HTR-8/SVneo (cell line): ENCODE measurements around the gene C1QL4.

Experiments
- DNase-seq: peaks from one replicate; pipeline ENCODE4 v3.0.0; 2011; ENCODE audit warnings: low spot score, mixed read lengths; ENCODE audit not compliant: insufficient read length
- FAIRE-seq: peaks from 2 replicates; lab custom pipeline; 2011; peaks lifted over from hg19 to GRCh38; lab: Jason Lieb, UNC

The C1QL4 gene

DNA sequence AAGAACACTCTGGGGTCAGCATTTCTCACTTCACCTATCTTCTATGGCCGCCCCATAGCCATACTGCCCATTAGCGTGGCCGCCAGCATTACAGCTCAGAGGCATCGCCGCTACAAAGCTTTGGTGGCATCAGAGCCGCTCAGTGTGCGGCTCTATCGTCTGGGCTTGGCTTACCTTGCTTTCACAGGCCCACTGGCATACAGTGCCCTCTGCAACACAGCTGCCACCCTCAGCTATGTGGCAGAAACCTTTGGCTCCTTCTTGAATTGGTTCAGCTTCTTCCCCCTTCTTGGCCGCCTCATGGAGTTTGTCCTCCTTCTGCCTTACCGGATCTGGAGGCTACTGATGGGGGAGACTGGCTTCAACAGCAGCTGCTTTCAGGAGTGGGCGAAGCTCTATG, 12.3 kb upstream of the C1QL4 start:
- DNase-seq (no peak), FAIRE-seq (no peak)

DNA sequence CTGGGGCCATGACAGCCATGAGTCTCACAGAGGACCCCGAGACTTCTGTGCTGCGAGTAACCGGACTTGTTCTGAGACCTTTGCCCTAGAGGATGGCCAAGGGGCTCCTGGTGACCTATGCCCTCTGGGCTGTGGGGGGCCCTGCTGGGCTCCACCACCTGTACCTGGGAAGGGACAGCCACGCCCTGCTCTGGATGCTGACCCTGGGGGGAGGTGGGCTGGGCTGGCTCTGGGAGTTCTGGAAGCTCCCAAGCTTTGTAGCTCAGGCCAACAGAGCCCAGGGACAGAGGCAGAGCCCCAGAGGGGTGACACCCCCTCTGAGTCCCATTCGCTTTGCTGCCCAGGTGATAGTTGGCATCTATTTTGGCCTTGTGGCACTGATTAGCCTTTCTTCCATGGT, 11.8 kb upstream of the C1QL4 start:
- no peak for DNase-seq
- no peak for FAIRE-seq

DNA sequence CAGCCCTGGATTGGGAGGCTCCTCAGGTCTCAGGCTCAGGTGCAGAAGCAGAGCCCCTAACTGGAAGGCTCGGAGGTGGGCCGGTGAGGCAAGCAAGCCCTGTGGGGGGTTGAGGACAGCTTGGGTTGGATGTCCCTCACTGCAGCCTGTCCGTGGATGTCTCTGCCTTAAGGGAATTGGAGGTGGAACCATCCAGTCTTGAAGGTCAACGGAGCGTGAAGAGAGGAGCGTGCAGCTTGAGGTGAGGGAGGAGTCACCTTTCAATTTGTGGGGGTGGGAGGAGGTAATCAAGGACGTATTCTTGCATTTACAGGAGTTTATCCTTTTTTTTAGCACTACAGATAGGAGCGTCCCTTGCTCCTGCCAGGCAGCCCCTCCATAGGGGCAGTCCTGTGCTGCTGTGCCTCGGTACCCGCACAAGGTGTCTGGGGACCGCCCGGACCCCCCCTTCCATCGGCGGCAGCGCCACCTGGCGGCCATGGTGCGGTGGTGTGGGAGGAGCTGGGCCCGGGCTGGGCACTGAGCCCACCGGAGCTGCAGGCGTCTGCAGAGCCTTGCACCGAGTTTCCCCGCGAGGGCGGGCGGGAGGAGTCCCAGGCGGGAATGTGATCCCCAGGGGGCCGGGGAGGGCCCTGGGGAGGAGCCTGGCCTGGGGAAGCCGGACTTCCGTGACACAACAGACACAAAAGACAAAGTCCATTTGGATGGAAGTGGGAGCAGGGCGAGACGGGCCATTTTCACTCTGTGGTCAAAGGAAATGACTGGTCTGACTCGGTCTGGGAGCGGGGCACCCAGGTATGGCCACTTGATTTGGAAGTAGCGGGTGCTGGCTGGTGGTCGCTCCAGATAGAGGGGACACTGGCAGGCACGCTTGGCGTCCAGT, 10.6 kb upstream of the C1QL4 start:
- DNase-seq: peak; percentile 98
- peak; percentile 83 for FAIRE-seq

DNA sequence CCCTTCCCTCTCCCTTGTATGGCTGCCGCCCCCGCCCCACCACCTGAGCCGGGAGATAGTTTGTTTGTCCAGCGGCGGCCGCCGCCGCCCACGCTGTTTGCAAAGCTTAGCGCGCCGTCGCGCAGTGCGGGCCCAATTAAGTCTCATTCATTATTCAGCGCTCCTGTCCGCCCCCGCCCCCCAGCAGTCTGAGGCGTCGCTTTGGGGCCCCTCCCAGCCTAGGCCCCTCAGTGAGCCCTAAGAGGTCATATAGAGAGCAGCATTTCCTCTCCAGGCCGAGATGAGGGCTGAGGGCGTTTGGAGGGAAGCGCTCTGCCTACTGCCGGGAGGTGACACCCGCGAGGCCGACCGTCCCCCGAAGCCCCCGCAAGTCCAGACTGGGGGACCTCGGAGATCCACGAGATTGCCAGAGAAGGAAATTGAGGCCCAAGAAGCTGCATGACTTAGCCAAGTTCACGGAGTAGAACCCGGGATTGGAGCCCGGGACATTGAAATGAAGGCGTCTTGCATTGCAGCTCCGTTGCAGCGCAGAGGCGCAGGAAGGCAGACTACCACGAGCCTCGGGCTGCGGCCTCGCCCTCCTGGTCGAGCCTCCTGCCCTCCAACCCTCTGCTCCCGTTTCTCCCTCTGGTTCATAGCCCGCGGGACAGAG, 9.8 kb upstream of the C1QL4 start, which contains the start of gene DNAJC22:
DNAJC22 (plus strand) TSS at position 230 of the 652 bp plus-strand sequence. CDS start 1,985 bp downstream, outside the sequence.
- FAIRE-seq (no peak), DNase-seq (no peak)

DNA sequence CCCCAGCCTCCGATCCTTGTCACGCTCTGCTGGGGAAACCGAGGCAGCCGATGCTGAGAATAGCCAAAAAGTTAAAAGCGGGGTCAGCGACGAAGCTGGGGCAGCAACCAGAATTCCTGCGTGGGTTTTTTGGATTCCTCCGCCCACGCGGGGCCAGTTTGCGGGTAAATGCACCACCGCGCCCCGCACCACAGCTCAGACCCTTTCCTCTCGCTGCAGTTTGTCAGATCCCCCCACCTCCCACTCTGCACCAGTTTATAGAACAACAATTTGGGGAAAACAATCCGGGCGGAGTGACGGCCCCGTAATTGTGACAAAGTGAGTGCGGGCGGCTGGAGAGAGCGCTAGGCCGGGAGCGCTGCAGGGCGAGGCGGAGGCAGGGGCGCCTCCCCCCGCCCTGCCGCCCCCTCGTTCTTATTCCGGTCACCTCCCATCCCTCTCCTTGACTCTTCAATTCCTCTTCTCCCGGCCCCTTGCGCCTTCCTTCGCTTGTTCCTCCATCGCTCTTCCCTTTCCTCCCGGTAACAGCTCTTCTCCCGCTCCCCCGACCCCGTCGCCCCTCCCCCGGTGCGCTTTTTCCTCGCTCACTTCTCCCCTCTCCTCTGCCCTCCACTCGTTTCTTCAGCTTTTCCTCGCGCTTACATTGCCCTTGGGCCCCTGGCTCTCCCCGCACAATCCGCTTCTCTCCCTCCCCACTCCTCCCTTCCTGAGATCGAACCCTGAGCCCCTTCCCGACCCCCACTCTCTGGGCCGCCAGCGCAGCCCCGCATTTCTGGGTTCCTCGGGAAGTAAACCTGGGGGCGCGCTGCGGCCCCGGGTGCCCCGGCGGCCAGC, 9.1 kb upstream of the C1QL4 start:
- no peak for DNase-seq
- FAIRE-seq: no peak

DNA sequence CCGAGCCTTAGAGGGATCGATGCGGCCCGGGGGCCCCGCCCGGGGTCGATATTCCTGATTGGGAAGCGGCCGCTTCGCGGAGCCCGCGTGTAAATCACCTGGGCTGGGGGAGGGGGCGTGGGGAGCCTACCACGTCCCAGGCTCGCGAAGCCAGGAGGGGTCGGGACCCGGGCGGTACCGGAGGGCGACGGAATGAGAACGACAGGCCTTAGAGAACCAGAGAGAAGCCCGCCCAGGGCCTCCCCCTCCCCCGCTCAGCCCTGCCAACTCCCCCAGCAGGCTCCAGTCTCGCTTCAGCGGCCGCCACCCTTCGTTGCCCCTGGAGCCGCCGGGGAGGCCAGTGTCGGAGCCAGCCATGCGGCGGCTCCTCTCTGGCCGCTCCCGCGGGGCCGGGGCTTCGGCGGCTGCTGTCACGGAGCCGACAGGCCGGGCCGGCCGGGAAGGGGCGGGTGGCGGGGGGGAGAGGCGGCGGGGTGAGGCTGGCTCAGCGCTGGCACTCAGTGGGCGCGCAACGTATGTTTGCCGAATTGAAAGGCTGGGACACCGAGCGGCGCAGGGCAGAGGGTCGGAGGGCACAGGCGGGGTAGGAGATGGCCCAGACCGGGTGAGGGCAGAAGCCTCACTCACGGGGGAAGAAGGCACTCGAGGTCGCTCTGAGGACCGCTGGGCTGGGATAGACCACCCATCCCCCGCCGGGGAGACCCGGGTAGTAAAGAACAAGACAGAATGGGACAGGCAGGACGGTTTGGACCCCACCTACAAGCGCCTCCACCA, 8.2 kb upstream of the C1QL4 start:
- FAIRE-seq (no peak), DNase-seq (no peak)

DNA sequence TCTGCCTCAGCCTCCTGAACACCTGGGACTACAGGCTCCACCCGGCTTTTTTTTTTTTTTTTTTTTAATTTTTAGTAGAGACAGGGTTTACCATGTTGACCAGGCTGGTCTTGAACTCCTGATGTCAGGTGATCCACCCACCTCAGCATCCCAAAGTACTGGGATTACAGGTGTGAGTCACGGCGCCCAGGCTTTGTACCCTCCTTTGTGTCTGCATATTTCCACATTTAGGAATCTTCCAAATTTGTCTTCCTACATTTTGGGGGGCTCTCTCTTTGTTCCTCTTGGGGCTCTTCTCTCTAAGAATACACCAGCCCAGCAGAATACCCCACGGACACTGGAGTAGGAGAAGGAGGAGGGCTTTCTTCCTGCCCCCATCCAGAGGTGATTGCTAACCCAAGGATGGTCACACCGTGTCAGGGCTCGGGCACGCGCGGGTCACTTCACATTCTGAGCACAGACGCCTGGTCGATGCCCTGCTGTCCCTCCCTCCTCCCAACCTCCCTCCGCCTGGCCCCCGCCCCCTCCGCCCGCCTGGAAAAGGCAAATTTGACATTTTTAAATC, 7.6 kb upstream of the C1QL4 start:
- FAIRE-seq (no peak), DNase-seq (no peak)

DNA sequence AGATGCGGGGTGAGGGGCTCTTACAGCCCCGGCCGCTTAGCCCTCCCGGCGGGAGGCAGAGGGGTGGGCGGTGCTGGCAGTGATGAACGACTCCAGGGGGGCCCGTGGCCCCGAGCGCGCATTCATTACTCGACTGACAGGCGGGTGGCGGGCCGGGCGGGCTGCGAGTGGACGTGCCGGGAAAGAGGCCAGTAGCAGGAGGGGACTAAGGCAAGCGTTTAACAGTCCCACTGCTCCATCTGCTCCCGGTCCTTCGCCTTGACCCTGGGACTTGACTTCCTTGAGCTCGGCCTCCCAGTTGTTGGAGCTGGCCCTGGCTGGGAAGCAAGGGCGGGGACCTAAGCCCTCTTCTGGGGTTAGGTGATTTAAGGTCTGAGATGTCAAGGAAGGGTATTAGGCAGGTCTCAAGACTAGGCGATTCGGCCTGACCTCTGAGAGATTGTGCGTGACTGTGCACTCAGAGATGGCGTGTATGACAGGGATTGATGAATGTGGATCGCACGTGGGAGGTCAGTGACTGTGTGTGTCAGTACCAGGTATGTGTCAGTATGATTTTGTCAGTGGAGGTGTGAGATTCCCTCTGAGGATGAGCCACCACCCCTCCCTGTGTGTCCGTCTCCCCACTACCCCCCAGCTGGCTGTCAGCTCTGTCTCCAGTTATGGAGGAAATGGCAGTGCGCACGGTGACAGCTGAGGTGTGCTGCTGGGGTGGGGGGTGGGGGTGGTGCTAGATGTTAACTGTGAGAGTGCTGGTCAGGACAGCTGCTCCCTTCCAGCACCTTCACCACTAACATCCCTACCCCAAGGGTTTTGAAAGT, 6.1 kb upstream of the C1QL4 start:
- FAIRE-seq: peak; percentile 40
- no peak for DNase-seq

DNA sequence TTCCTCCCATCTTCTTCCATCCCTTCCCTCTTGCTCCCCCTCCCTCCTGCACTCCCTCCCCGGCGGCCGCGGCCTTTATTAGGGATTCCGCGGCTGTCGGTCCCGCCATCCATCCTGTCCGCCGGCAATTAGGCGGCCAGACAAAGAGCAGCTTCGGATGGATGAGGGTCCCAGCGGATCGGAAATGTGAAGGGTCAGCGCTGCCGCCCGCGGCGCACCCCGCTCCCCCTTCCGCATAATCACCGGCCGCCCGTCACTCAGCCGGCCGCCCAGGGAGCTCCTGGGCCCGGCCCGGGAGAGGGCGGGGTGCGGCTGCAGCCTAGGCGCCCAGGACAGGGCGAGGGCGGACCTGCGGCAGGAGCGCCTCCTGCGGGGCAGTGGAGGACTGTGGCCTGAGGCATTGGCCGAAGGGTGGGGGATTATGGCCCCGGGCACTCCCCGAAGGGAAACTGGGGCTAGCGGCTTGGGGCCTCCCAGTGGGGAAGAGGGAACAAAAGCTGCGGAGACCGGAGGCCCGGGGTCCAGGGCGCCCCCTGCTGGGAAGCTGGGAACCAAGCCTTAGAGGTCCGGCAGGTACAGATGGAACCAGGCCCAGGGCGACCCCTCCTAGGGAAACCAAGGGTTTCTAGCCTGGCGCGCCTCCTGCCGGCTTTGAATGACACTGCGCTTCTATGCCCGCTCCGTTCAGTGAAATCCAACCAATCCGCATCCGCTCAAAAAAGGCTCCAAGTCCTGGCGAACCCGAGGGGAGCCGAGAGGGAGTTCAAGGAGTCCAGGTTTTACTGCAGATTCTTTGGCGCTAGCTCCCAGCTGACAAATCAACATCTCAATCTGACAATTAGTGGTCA, 5.3 kb upstream of the C1QL4 start:
- no peak for FAIRE-seq

DNA sequence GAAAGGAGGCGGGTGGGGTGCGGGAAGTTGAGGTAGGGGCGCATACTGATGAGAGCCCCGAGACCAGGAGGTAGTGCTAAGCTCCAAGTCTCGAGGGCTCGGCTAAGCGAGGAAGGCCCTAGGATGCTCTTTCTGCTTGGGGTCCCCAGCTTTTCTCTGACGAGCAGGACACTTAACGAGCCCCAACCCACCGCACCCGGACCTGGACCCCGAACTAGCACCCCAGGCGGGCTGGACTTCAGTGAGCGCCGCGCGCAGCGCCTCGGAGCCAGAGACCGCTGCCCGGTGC, 4.7 kb upstream of the C1QL4 start:
- no peak for FAIRE-seq

More for the DNA sequence above, 5.3 kb upstream of the C1QL4 start:
- DNase-seq: no peak

DNA sequence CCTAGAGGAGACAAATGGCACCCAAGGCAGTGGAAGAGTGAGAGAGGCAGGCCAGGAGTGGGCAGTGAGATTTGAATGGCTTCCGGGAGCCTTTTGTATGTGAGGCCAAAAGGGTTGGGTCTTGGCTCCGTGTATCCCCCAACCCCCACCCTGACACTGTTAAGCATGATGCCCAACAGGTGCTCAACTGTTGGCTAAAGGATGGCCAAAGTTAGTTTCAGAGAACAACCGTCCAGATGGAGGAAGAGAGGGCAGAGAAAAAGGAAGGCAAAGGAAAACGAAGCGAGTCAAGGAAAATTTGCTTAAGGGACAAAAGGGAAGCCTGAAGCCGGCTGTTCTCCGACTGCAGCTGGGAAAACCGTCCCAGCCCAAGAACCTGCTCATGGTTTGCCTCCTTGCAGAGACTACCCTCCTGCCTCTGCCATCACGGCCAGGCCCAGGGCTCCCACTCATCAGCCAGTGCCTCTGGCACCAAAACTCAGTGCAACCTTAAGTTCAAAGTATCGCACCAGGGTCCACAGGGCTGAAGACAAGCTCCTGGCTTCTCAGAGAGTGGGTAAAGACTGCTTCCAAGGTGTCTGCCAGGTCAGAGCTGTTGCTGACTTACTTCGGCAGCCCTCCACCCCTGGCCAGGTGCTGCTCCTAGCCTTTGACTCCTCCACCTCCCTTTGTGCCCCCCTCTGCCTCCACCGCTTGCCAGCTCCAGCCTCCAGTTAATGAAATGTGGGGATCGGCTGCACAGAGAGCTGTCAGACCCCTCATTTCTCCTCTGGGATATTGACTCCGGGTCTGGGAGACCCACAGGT, 4.2 kb upstream of the C1QL4 start:
- FAIRE-seq: no peak
- DNase-seq: no peak

More for the DNA sequence above, 4.7 kb upstream of the C1QL4 start:
- no peak for DNase-seq

DNA sequence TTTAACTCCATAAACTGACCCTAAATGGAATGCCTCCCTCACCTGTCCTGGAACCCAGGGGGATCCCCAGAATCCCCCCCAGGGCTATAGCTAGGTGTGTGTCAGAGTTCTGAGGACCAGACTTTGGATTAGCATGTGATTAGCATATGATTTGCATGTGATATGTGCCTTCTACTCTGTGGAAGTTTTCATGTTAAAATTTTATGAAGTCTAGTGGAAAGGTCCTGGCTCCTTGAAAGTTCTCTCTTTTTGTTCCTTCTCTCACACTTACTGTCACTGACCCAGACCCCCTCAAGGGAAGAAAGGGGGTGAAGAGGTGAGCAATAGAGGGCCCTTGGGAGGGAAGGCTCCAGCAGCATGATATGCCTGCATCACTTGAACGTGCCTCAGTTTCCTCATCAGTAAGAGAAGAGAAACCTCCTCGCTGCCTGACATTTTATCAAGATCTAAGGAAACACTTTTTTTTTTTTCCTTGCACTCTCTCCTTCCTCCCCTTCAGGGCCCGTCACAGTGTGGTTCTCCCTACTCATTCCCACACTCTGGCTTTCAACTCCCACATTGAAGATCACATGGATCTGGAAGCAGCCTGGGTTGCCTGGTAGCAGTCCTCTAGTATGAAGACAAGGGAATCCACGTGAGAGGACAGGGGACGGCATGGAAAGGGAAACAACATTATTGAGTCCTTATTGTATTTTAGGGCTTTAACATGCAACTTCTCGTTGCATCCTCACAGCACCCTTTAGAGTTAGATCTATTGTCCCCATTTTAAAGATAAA, 3.3 kb upstream of the C1QL4 start:
- DNase-seq (no peak), FAIRE-seq (no peak)

DNA sequence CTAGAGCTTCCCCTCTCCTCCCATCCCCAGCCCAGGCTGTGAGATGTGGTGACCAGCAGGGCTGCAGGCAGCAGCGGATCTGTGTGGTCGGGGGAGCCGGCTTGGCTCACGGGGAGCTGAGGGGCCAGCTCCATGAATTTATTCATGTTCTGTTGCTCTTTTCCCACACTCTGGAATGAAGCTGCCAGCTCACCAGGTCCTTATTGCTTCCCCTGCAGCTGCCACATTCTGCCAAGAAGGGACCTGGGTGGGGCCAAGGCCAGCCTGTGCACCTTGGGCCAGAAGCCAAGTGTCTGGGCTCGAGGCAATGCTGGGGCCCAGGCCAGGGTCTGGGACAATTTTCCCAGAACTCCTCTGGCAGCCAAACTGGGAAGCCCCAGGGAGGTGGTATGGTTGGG, 2.5 kb upstream of the C1QL4 start:
- no peak for FAIRE-seq

DNA sequence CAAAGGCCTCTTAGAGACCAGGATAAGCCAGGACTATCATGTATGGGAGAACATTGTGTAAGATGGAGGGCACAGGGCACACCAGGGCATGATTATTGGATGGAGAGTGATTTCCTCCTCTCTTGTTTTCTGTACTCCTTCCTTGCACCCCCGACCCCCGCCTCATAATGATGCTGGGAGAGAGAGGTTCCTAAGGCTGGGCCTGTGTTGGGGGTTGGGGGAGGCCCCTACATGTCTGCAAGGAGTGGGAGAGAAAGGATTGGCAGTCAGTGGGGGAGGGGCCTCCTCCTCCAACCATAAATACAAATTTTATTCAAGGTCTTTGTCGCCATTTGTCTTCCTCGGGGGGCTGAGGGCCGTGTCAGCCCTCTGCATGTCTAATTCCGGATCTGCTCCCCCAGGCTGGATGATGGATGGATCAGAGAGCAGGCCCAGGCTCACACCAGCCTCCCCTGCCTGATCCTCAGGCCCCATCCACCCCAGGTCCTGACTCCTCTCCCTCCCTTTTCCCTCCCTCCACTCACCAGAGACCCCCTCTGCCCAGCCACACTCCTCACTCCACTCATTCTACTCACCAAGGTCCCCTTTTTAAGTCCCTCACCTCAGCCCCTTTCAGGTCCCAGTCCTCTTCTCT, 2.0 kb upstream of the C1QL4 start:
- no peak for DNase-seq
- FAIRE-seq: no peak

More for the DNA sequence above, 2.5 kb upstream of the C1QL4 start:
- no peak for DNase-seq

DNA sequence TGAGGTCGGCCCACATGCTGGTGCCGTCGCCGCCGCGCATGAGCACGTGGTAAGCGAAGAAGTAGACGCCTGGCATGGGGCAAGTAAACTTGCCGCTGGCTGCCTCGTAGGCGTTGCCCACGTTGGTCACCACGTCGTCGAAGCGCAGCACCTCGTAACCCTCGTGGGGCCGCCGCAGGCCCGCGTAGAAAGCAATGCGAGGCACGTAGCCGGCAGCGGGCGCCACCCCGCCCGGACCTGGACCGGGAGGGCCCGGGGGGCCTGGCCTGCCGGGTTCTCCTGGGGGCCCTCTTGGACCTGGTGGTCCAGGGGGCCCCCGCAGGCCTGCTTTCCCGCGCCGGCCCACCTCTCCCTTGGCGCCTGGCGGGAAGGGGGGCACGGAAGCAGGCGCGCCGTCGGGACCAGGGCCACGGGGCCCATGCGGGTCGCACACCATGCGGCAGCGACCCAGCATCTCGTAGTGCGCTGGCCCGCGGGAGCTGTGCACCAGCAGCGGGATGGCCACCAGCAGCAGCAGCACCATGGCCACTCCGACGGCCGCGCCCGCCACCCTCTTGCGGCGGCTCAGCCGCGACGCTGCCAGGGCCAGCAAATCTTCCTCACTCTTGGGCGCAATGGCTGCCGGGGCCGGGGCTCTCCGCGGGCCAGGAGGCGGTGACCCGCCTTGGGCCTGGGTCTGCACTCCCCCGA, 888 bp downstream of the C1QL4 start:
- no peak for FAIRE-seq
- DNase-seq: no peak
